ENCODE results near the gene HOXA4. TPM values are rescaled to one million over a fixed set of nuclear protein-coding genes. Genes with fewer than 3 reads are reported as not detected.

The HOXA4 gene
- total RNA-seq, 1 experiment from 2014 or later: 2.0 TPM

DNA sequence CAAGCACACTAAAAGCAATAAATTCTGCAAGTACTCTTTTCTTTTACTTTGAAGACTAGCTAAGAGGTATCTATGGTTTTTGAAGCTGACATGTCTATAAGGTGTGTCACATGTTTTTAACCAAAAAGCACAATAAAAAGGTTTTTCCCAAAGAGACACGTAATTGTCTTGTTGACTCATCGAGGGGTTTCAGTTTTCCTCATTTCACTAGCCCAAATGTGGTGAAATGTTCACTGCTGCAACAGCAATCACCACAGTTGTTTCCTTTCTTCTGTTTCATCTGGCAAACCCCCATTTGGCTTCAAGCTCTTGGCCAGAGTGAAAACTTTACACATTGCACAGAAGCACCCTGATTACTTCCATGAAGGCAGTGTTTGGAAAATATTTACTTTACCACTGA lies 3.8 kb upstream of the HOXA4 start:
- Histone ChIP-seq H3K9ac (ENCODE audit: low read length) (peak overlapping the region; percentile 55; the same call in 1 of the 2 replicates), H3K4me2 (ENCODE audit: low read length) (peak overlapping the region; percentile 83)

DNA sequence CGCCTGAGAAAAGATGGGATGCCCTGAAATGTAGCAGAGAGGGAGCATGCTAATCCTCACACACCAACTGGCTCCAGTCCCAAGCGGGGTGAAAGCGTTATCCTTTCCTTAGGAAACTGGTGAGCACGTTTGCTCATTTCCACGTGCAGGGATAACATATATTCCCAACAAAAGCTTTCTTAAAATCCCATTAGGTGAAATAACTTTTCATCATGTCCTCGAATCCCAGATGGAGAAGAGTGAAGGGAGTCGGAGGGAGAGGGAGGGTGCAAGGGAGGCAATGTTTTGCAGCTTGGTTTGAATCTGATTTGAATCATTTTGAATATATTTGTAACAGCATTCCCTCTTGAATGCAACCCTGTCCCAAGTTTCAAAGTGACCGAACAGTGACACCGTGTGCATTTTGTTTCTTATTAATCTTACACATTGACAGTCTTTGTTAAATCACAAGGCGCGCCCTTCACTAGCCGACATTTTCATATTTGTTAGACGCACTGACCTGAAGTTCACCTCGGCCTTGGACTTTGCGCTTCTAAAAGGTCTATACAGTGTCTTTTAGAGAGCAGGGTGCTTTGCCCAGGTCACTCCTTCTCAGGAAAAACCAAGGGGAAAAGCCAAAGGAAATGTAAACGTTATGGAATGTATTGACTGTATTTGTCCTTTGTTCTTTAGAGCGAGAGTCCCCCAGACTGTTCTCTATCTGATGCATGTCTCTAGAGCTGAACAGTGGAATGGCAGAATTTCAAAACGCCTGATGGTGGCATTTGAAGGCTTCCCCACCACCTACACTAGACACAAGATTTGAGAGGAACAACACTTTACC lies 3.1 kb upstream of the HOXA4 start:
- no peak for DNase-seq (ENCODE audit: low read depth, low spot score)
- Histone ChIP-seq H3K9me2 (ENCODE audit: insufficient read depth) (no peaks in the 10 kb centered on the region), H3K79me2 (ENCODE audit: insufficient read depth, low read length) (no peaks in the 10 kb centered on the region), H3K9me3 (ENCODE audit: control insufficient read depth in 1 of 2, insufficient read depth in 1 of 2, low read depth in 1 of 2, low read length in 2 of 2) (no peaks in the 10 kb centered on the region), H2AFZ (ENCODE audit: low read depth, low read length, poor library complexity, severe bottlenecking) (no peak overlapping the region), H3K27me3 (ENCODE audit: insufficient read depth, low read length) (0 out of 2 replicates have a peak, but pooled peaks cover under 1% of the 10 kb centered on the region), H4K20me1 (ENCODE audit: insufficient read depth) (no peaks in the 10 kb centered on the region), H3K4me2 (ENCODE audit: low read length) (peak overlapping the region; percentile 83), H3K4me1 (ENCODE audit: control insufficient read depth in 1 of 2, insufficient read depth in 2 of 2, low read length in 2 of 2) (peaks cover 41 to 86% of the 10 kb centered on the region in 2 experiments), H3K27ac (ENCODE audit: low read depth, low read length) (no peak overlapping the region), H3K4me3 (replicated peaks in 1 of 2; ENCODE audit: low read depth in 1 of 2, low read length in 2 of 2) (peak overlapping the region in 1 of 2 experiments; percentile 22; a peak in 1 of 4 replicates), H3K36me3 (ENCODE audit: control insufficient read depth in 1 of 2, insufficient read depth in 2 of 2, low read length in 2 of 2) (no peaks in the 10 kb centered on the region), H3K9ac (ENCODE audit: low read length) (peak overlapping the region; percentile 55; the same call in 1 of the 2 replicates)
- no TSS peak for BruUV-seq (replicated peaks)
- CTCF ChIA-PET: no interaction called here
- POLR2A ChIA-PET: no interaction called here
- RAD21 ChIA-PET (ENCODE audit: low non-redundant PET in 1 of 2, low total read pairs in 2 of 2, uncharacterized antibody in 2 of 2, unreplicated experiment in 2 of 2): no interaction called here
- intact Hi-C loops (cut with micrococcal nuclease): no loop called here
- no peak for ATAC-seq
- TF ChIP-seq POLR2A (IDR thresholded peaks at IDR 0.05; ENCODE audit: borderline replicate concordance, extremely low read depth, insufficient read depth, insufficient read length): no peak
- peak; percentile 16; the same call in 1 of the 2 replicates for TF ChIP-seq RAD21 (IDR thresholded peaks at IDR 0.05; ENCODE audit: low read depth)

More for the DNA sequence above, 3.8 kb upstream of the HOXA4 start:
- DNase-seq (ENCODE audit: low read depth, low spot score): no peak
- POLR2A ChIA-PET: no interaction called here
- TF ChIP-seq FOSL1 (IDR thresholded peaks at IDR 0.05; ENCODE audit: low read depth) (peak; percentile 37), JUND (IDR thresholded peaks at IDR 0.05) (peak; percentile 56), CEBPB (IDR thresholded peaks at IDR 0.05; ENCODE audit: low read depth) (peak; percentile 63), SP1 (IDR thresholded peaks at IDR 0.05; ENCODE audit: low read depth) (peak; percentile 44)
- TF ChIP-seq, protein P1, sequence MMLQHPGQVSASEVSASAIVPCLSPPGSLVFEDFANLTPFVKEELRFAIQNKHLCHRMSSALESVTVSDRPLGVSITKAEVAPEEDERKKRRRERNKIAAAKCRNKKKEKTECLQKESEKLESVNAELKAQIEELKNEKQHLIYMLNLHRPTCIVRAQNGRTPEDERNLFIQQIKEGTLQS (IDR thresholded peaks at IDR 0.05): no peak
- Histone ChIP-seq H3K4me1 (ENCODE audit: control insufficient read depth in 1 of 2, insufficient read depth in 2 of 2, low read length in 2 of 2) (peaks cover 41 to 81% of the 10 kb centered on the region in 2 experiments), H4K20me1 (ENCODE audit: insufficient read depth) (no peaks in the 10 kb centered on the region), H3K27ac (ENCODE audit: low read depth, low read length) (peak overlapping the region; percentile 5; the same call in 1 of the 2 replicates), H3K36me3 (ENCODE audit: control insufficient read depth in 1 of 2, insufficient read depth in 2 of 2, low read length in 2 of 2) (no peaks in the 10 kb centered on the region), H2AFZ (ENCODE audit: low read depth, low read length, poor library complexity, severe bottlenecking) (no peak overlapping the region), H3K79me2 (ENCODE audit: insufficient read depth, low read length) (no peaks in the 10 kb centered on the region), H3K27me3 (ENCODE audit: insufficient read depth, low read length) (no peaks in the 10 kb centered on the region), H3K9me3 (ENCODE audit: control insufficient read depth in 1 of 2, insufficient read depth in 1 of 2, low read depth in 1 of 2, low read length in 2 of 2) (no peaks in the 10 kb centered on the region), H3K9me2 (ENCODE audit: insufficient read depth) (no peaks in the 10 kb centered on the region), H3K4me3 (replicated peaks in 1 of 2; ENCODE audit: low read depth in 1 of 2, low read length in 2 of 2) (peak overlapping the region in 1 of 2 experiments; percentile 22; a peak in 1 of 4 replicates)
- no peak for ATAC-seq
- CTCF ChIA-PET: interaction anchor here (0.9 to 1.3 kb wide), 2 partner anchors 27 to 280 kb away, joined by 3 read pairs; no protein-coding TSS in a partner anchor
- intact Hi-C loops (cut with micrococcal nuclease): no loop called here
- BruUV-seq (replicated peaks): no TSS peak
- RAD21 ChIA-PET (ENCODE audit: low non-redundant PET in 1 of 2, low total read pairs in 2 of 2, uncharacterized antibody in 2 of 2, unreplicated experiment in 2 of 2): interaction anchor here in 1 of 2 experiments (1.2 kb wide), 1 partner anchor 19 kb away, joined by 4 read pairs; no protein-coding TSS in a partner anchor
